ENCODE results near the gene HOXA13. TPM values are rescaled to one million over a fixed set of nuclear protein-coding genes. Genes with fewer than 3 reads are reported as not detected.

The HOXA13 gene
- total and polyA plus RNA-seq, 10 of the 15 experiments (the other 5 are each of a cell fraction or from before 2014, with no cell fraction given), result not detected

DNA sequence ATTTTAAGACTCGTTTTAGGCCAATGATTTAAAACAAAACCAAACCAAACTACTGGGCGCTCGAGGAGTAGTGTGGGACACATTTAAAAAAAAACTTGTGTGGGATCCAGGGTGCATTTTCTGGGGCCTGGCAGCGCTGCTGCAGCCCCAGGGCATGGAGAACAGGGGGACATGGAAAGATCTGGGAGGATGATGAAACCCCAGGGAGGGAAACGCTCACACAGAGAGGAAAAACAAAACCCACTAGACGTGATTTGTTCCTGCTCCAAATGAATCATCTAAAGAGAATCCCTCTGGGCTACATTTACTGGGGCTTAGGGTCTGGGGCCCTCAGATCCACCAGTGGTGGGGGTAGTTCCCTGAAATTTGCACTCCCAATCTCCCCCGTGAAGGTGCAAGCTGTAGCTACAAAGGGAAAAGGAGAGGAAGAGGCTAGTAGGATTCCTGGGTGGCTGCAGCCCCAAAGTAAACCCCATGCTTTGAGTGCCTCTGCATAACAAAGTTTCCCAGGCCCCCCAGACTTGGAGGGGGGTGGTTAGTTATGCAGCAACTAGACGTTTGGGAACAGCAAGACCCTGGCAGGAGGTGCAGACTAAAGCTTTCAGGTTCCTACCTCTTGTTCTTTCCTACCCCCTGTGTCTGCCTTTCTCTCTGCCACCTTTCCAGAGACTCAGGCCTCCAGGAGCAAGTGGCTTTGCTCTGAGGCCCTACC is 14.5 kb upstream of the HOXA13 start (continued):
- TF ChIP-seq CEBPZ (IDR thresholded peaks at IDR 0.05; ENCODE audit: low read depth, low read length) (no peak), SIN3A (IDR thresholded peaks at IDR 0.05; ENCODE audit: low read depth, low read length) (no peak)

- FAIRE-seq (no peak), DNase-seq (ENCODE audit: low read depth, low spot score) (no peak), ATAC-seq (no peak)
- H3K9ac ChIP-seq (ENCODE audit: control insufficient read depth, insufficient read depth, low read length), result no peak overlapping the region
- H3K4me2 ChIP-seq (ENCODE audit: control insufficient read depth, insufficient read depth), result no peak overlapping the region
- no peak overlapping the region for H3K4me3 ChIP-seq
- H3K36me3 ChIP-seq (ENCODE audit: control insufficient read depth in 2 of 2, insufficient read depth in 2 of 2, low read length in 1 of 2), result no peaks in the 10 kb centered on the region
- ChIA-PET POLR2A (no interaction called here), SMC1A (ENCODE audit: uncharacterized antibody, unreplicated experiment) (no interaction called here), CTCF (no interaction called here), RAD21 (ENCODE audit: unreplicated experiment) (no interaction called here)
- no peaks in the 10 kb centered on the region; the same call in 1 of the 2 replicates for H4K20me1 ChIP-seq (ENCODE audit: control insufficient read depth, insufficient read depth)
- WGBS (ENCODE audit: insufficient coverage, insufficient replicate concordance, low lambda C conversion rate, missing lambda C conversion rate), result 46% methylated on average over 50 of the region's 50 CpGs
- no peak overlapping the region for H2AFZ ChIP-seq (ENCODE audit: control insufficient read depth, low read depth, low read length)
- no peaks in the 10 kb centered on the region for H3K4me1 ChIP-seq (ENCODE audit: control insufficient read depth, insufficient read depth, low read length)
- intact Hi-C loops (cut with micrococcal nuclease; ENCODE audit: unreplicated experiment) (loop anchor here (5.0 kb wide), 1 partner anchor 364 kb away; no protein-coding TSS in a partner anchor), in situ Hi-C loops (cut with MboI) (no loop called here)
- H3K27me3 ChIP-seq (replicated peaks in 1 of 2; ENCODE audit: control insufficient read depth in 2 of 2, insufficient read depth in 2 of 2, low read length in 1 of 2), result peaks cover 1 to 11% of the 10 kb centered on the region in 2 experiments
- no peak overlapping the region for H3K27ac ChIP-seq (ENCODE audit: control insufficient read depth, insufficient read depth)
- TF ChIP-seq ZNF384 (IDR thresholded peaks at IDR 0.05; ENCODE audit: borderline replicate concordance, low read depth, low read length) (no peak), CHD1 (IDR thresholded peaks at IDR 0.05; ENCODE audit: low read depth, low read length) (no peak), ASH2L (IDR thresholded peaks at IDR 0.05; ENCODE audit: borderline replicate concordance, low read depth) (no peak), SKIL (IDR thresholded peaks at IDR 0.05; ENCODE audit: low read depth, poor library complexity, severe bottlenecking) (no peak), SPI1 (IDR thresholded peaks at IDR 0.05; ENCODE audit: borderline replicate concordance, insufficient read depth, low read depth, low read length) (no peak), SREBF1 (IDR thresholded peaks at IDR 0.05; ENCODE audit: low read length) (no peak), NFYA (IDR thresholded peaks at IDR 0.05; ENCODE audit: borderline replicate concordance, low read depth, low read length) (no peak), GABPA (IDR thresholded peaks at IDR 0.05; ENCODE audit: low read depth) (no peak), RB1 (IDR thresholded peaks at IDR 0.05; ENCODE audit: borderline replicate concordance) (no peak)
- H3K9me3 ChIP-seq (replicated peaks; ENCODE audit: control insufficient read depth, insufficient read depth, low read length), result no peaks in the 10 kb centered on the region
- BruUV-seq (replicated peaks), result no TSS peak
- H3K79me2 ChIP-seq (ENCODE audit: control insufficient read depth, insufficient read depth, low read length), result no peaks in the 10 kb centered on the region
These were observed 13.7 kb upstream of the HOXA13 start for GRCh38 chr7:27213433-27214238.
